HFF-Myc (cell line): ENCODE measurements around the gene NTSR1.
A peak's percentile ranks its signal among the peaks of the same experiment; 100 is the strongest.

Source experiments
- DNase-seq: peaks from one replicate; pipeline ENCODE4 v3.0.0-alpha.2; 2011; ENCODE audit warnings: low read depth; ENCODE audit errors: extremely low read depth
- H3K4me3 ChIP-seq: replicated peaks from 2 replicates; pipeline ENCODE4 v1.5.1; 2011; ENCODE audit warnings: low read depth, mild to moderate bottlenecking, control low read depth, low read length
- CTCF ChIP-seq: IDR thresholded peaks from 2 replicates; pipeline ENCODE4 v1.5.1; 2012; ENCODE audit warnings: mild to moderate bottlenecking, low read depth, low read length, control low read depth; ENCODE audit errors: missing control alignments

NTSR1 gene

GRCh38 chr20:62804627-62805154, 96.1 kb downstream of the NTSR1 start, which contains the start of gene OGFR:
Gene OGFR (plus strand): TSS chr20:62804835. CDS start chr20:62804860, 25 bp downstream.
- H3K4me3 ChIP-seq, result peak within 1 kb of the TSS; percentile 75
- TF ChIP-seq CTCF, result no peak
- no peak for DNase-seq

GRCh38 chr20:62805155-62805710, 96.6 kb downstream of the NTSR1 start:
- TF ChIP-seq CTCF, result no peak

GRCh38 chr20:62805711-62806382, 97.2 kb downstream of the NTSR1 start:
- DNase-seq, result no peak
- TF ChIP-seq CTCF, result no peak
- peak overlapping the region; percentile 75 for H3K4me3 ChIP-seq

More at GRCh38 chr20:62805155-62805710, 96.6 kb downstream of the NTSR1 start:
- no peak for DNase-seq
- peak overlapping the region; percentile 75 for H3K4me3 ChIP-seq

GRCh38 chr20:62806383-62807050, 97.9 kb downstream of the NTSR1 start:
- peak overlapping the region; percentile 75 for H3K4me3 ChIP-seq
- TF ChIP-seq CTCF, result no peak
- no peak for DNase-seq

GRCh38 chr20:62807444-62808210, 99.0 kb downstream of the NTSR1 start:
- no peak for DNase-seq
- TF ChIP-seq CTCF, result no peak
- H3K4me3 ChIP-seq, result no peak overlapping the region

- H3K4me3 ChIP-seq, result no peak overlapping the region
- TF ChIP-seq CTCF, result peak; percentile 97
- no peak for DNase-seq
These were observed 99.7 kb downstream of the NTSR1 start for GRCh38 chr20:62808211-62808865.
